ENCODE measurements around the gene NAB2.

The NAB2 gene

DNA sequence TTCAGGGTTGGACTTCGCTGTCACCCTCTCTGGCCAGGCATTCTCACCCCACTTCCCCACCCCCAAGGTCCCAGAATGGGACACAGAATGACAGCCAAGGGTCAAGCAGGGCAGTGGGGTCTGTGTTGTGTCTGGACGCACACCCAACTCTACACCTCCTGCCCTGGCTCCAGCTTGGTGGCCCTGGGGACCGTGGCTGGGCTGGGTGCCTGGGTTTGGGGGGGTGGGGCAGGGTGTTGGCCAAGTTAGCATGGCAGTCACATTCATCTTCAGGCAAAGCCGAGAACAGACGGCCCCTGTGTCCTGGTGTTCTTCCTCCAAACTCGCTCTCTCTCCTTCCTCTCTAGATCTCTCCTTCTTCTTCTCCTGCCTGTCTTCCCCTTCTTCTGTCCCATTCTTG is 45.0 kb downstream of the NAB2 start:
- no peaks in the 10 kb centered on the region for H3K9me3 ChIP-seq (ENCODE audit: control insufficient read depth, low read length)
- no peak for DNase-seq
- H3K27ac ChIP-seq (ENCODE audit: insufficient read depth, low read length, poor library complexity, severe bottlenecking): no peak overlapping the region
- H3K36me3 ChIP-seq (ENCODE audit: control insufficient read depth, insufficient read depth, low read length): no peaks in the 10 kb centered on the region
- H3K27me3 ChIP-seq (replicated peaks; ENCODE audit: control insufficient read depth, insufficient read depth, low read length, poor library complexity, severe bottlenecking): no peaks in the 10 kb centered on the region
- peaks cover 4% of the 10 kb centered on the region for H3K4me1 ChIP-seq (ENCODE audit: control insufficient read depth, insufficient read depth, low read length, poor library complexity, severe bottlenecking)
- no peak overlapping the region for H3K4me3 ChIP-seq (ENCODE audit: insufficient read depth, low read depth, low read length, poor library complexity, severe bottlenecking)

DNA sequence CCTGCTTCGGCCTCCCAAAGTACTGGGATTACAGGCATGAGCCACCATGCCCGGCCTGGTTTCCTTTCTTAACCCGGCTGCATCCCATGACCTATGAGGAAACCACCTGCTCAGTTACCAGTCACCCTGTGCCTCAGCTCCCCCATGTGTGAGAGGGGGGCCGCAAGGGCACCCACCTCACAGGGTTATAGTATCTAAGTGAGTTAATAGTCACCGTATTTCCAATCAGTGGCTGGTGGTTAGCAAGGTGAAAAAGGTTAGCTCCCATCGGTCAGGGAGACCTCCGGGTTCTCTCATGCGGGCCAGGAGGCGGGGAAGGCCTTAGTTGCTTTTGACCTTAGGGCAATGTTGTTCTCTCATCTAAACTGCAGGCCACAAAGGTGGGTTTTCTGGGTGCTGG is 46.0 kb downstream of the NAB2 start:
- H3K4me1 ChIP-seq (ENCODE audit: control insufficient read depth, insufficient read depth, low read length, poor library complexity, severe bottlenecking): no peaks in the 10 kb centered on the region
- no peak overlapping the region for H3K4me3 ChIP-seq (ENCODE audit: insufficient read depth, low read depth, low read length, poor library complexity, severe bottlenecking)
- no peaks in the 10 kb centered on the region for H3K27me3 ChIP-seq (replicated peaks; ENCODE audit: control insufficient read depth, insufficient read depth, low read length, poor library complexity, severe bottlenecking)
- no peaks in the 10 kb centered on the region for H3K36me3 ChIP-seq (ENCODE audit: control insufficient read depth, insufficient read depth, low read length)
- H3K27ac ChIP-seq (ENCODE audit: insufficient read depth, low read length, poor library complexity, severe bottlenecking): no peak overlapping the region
- no peak for DNase-seq
- H3K9me3 ChIP-seq (ENCODE audit: control insufficient read depth, low read length): no peaks in the 10 kb centered on the region

DNA sequence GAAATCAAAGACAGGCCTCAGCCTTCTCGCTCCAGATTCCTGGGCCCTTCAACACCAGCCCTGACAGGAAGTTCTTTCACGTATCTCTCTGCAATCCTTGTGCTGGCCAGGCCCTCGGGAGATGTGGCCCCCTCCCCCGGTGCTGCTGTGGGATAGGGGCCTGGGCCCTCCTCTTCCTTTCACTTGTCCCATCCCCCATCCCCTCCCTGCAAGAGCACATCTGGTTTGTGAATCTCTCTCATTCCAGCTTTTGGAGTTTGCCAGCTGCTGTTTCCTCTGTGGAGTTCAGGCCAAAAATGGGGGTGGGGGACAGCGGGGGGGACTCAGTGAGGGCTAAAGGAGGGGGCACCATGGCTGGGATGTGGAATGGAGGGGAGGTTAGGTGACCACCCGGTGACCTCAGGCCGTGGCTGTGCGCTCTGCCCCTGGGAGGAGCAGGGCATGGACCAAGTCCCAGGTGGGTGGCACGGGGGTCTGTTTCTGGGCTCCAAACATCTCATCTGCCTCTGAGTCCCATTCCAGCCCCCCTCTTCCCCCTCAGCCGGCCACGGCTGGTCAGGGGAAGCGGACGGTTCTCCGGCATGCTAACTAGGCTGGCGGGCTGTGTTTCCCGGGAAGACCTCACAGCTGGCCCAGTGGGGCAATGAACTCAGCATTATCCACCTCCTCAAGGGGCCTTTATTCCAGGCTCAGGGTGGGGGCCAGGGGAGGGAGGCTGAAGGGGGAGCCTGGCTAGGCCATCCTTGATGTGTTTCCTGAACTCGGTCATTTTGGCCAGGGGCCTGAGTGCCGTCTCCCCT is 46.8 kb downstream of the NAB2 start:
- Histone ChIP-seq H3K4me1 (ENCODE audit: control insufficient read depth, insufficient read depth, low read length, poor library complexity, severe bottlenecking) (no peaks in the 10 kb centered on the region), H3K27ac (ENCODE audit: insufficient read depth, low read length, poor library complexity, severe bottlenecking) (no peak overlapping the region), H3K27me3 (replicated peaks; ENCODE audit: control insufficient read depth, insufficient read depth, low read length, poor library complexity, severe bottlenecking) (no peaks in the 10 kb centered on the region), H3K36me3 (ENCODE audit: control insufficient read depth, insufficient read depth, low read length) (no peaks in the 10 kb centered on the region), H3K9me3 (ENCODE audit: control insufficient read depth, low read length) (no peaks in the 10 kb centered on the region), H3K4me3 (ENCODE audit: insufficient read depth, low read depth, low read length, poor library complexity, severe bottlenecking) (no peak overlapping the region)
- DNase-seq: no peak

DNA sequence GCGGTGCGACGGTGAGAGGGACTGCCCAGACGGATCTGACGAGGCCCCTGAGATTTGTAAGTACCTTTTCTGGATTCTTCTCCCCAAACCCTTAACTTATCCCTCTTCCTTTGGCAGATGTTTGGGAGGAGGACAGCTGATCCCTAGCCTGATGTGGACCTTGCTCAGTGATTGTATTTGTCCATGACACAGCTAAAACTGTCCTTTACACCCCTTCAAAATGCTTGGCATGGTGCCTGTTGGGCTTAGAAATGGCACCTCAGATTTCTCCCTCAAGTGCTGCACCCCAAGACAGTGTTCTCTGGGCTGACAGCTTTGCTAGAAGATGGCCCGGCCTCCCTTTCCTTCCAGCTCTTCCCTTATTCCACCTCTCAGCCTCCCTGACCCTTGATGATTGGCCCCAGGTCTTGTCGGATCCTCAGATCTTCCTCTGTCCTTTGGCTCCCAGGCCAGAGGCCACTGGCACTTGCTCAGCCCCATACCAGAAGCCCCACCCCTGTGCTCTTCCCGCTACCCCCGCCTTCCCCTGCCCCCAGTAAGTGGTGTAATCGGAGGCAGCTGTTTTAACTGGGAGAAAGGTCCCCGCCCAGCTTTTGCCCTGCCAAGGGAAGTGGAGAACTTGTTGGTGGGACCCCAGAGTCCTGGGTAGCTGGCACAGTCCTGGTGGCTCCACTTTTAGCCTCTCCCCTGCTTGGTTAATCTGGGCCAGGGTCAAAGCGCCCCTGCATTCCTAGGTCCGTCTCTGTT is 49.8 kb downstream of the NAB2 start:
- no peak overlapping the region for H3K27ac ChIP-seq (ENCODE audit: insufficient read depth, low read length, poor library complexity, severe bottlenecking)
- DNase-seq: no peak
- no peaks in the 10 kb centered on the region for H3K27me3 ChIP-seq (replicated peaks; ENCODE audit: control insufficient read depth, insufficient read depth, low read length, poor library complexity, severe bottlenecking)
- no peaks in the 10 kb centered on the region for H3K36me3 ChIP-seq (ENCODE audit: control insufficient read depth, insufficient read depth, low read length)
- H3K9me3 ChIP-seq (ENCODE audit: control insufficient read depth, low read length): no peaks in the 10 kb centered on the region
- H3K4me3 ChIP-seq (ENCODE audit: insufficient read depth, low read depth, low read length, poor library complexity, severe bottlenecking): no peak overlapping the region
- H3K4me1 ChIP-seq (ENCODE audit: control insufficient read depth, insufficient read depth, low read length, poor library complexity, severe bottlenecking): no peaks in the 10 kb centered on the region

DNA sequence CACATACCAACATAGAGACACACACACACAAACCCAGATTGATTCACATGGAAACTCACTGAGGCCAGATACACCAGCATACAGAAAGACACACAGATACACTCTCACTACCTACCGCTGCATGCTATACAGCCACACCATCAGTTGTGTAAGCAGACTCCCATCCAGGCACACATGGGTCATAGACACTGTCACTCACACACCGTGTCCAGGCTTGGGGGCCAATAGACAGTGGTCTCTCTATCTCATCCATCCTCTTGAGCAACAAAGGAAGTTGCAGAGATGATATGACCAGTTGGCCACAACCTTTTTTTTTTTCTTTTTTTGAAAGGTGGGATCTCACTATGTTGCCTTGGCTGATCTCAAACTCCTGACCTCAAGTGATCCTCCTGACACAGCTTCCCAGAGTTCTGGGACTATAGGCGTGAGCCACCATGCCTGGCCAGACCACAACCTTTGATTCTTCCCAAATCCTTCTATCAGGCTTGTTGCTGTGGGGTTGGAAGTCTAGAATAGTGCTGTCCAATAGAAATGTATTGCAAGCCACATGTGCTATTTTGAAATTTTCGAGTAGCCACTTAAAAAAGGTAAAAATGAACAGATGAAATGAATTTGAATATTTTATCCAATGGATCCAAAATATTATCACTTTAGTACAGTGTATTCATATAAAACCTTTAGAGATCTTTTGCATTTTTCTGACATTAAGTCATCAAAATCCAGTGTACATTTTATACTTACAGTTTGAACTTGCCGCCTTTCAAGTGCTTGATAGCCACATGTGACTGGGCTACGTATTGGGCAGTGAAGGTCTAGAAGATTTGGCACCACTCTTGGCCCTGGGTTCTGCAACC is 51.1 kb downstream of the NAB2 start:
- no peaks in the 10 kb centered on the region for H3K36me3 ChIP-seq (ENCODE audit: control insufficient read depth, insufficient read depth, low read length)
- H3K27me3 ChIP-seq (replicated peaks; ENCODE audit: control insufficient read depth, insufficient read depth, low read length, poor library complexity, severe bottlenecking): no peaks in the 10 kb centered on the region
- no peak overlapping the region for H3K4me3 ChIP-seq (ENCODE audit: insufficient read depth, low read depth, low read length, poor library complexity, severe bottlenecking)
- H3K27ac ChIP-seq (ENCODE audit: insufficient read depth, low read length, poor library complexity, severe bottlenecking): no peak overlapping the region
- no peaks in the 10 kb centered on the region for H3K4me1 ChIP-seq (ENCODE audit: control insufficient read depth, insufficient read depth, low read length, poor library complexity, severe bottlenecking)
- DNase-seq: no peak
- no peaks in the 10 kb centered on the region for H3K9me3 ChIP-seq (ENCODE audit: control insufficient read depth, low read length)

DNA sequence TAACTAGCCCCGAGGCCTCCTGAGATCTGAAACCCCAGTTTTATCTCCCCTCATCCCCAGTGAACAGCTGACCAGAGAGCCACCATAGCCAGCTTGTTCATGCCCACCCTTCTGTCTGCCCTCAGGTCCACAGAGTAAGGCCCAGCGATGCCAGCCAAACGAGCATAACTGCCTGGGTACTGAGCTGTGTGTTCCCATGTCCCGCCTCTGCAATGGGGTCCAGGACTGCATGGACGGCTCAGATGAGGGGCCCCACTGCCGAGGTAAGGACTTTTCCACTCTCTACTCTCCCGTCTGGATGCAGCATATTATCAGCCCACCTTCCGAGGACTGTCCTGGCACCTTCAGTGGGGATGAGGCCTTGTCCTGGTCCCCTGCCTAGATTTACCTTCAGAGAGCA is 52.3 kb downstream of the NAB2 start:
- H3K4me3 ChIP-seq (ENCODE audit: insufficient read depth, low read depth, low read length, poor library complexity, severe bottlenecking): no peak overlapping the region
- DNase-seq: no peak
- no peaks in the 10 kb centered on the region for H3K27me3 ChIP-seq (replicated peaks; ENCODE audit: control insufficient read depth, insufficient read depth, low read length, poor library complexity, severe bottlenecking)
- H3K27ac ChIP-seq (ENCODE audit: insufficient read depth, low read length, poor library complexity, severe bottlenecking): no peak overlapping the region
- no peaks in the 10 kb centered on the region for H3K9me3 ChIP-seq (ENCODE audit: control insufficient read depth, low read length)
- no peaks in the 10 kb centered on the region for H3K4me1 ChIP-seq (ENCODE audit: control insufficient read depth, insufficient read depth, low read length, poor library complexity, severe bottlenecking)
- H3K36me3 ChIP-seq (ENCODE audit: control insufficient read depth, insufficient read depth, low read length): no peaks in the 10 kb centered on the region

DNA sequence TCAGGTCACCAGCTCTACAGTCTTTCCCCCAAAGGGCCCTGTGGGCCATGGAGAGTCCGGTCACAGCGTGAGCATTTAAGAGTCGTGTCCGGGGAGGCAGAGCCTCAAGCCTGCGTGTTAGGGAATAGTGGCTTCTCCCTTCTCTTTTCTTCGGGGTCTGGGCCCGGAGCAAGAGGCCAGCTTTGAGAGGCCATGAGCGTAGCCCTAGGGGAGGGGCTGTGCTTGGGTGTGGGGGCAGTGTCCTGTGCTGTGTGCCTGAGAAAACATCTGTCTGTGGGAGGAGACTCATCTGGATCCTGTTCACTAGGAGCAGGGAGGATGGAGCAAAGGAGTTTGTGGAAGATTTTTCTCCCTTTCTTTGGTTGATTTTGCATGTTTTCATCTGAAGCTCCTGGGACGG is 53.2 kb downstream of the NAB2 start:
- no peak for DNase-seq
- no peak overlapping the region for H3K27ac ChIP-seq (ENCODE audit: insufficient read depth, low read length, poor library complexity, severe bottlenecking)
- no peaks in the 10 kb centered on the region for H3K36me3 ChIP-seq (ENCODE audit: control insufficient read depth, insufficient read depth, low read length)
- H3K4me3 ChIP-seq (ENCODE audit: insufficient read depth, low read depth, low read length, poor library complexity, severe bottlenecking): no peak overlapping the region
- H3K9me3 ChIP-seq (ENCODE audit: control insufficient read depth, low read length): no peaks in the 10 kb centered on the region
- H3K4me1 ChIP-seq (ENCODE audit: control insufficient read depth, insufficient read depth, low read length, poor library complexity, severe bottlenecking): no peaks in the 10 kb centered on the region
- H3K27me3 ChIP-seq (replicated peaks; ENCODE audit: control insufficient read depth, insufficient read depth, low read length, poor library complexity, severe bottlenecking): no peaks in the 10 kb centered on the region

DNA sequence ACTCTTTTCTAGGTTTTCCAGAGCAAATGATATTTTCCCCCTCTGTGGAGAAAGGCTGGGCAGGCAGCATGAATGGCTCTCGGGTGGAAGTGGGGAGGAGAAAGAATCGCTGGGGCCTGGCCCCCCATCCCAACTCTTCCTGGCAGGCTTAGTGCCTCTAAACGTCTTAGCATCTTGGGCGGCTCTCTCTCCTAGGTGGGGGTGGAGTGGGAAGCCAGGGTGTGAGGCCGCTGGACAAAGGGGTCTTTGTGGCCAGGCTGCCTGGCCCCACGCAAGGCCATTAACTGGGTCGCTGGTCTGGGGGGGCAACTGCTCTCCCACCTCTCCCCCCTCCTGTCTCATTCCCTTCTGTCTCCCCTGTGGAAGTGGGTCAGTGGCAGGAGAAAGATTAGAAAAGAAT is 53.8 kb downstream of the NAB2 start:
- Histone ChIP-seq H3K36me3 (ENCODE audit: control insufficient read depth, insufficient read depth, low read length) (no peaks in the 10 kb centered on the region), H3K4me1 (ENCODE audit: control insufficient read depth, insufficient read depth, low read length, poor library complexity, severe bottlenecking) (no peaks in the 10 kb centered on the region), H3K27ac (ENCODE audit: insufficient read depth, low read length, poor library complexity, severe bottlenecking) (no peak overlapping the region), H3K4me3 (ENCODE audit: insufficient read depth, low read depth, low read length, poor library complexity, severe bottlenecking) (no peak overlapping the region), H3K27me3 (replicated peaks; ENCODE audit: control insufficient read depth, insufficient read depth, low read length, poor library complexity, severe bottlenecking) (no peaks in the 10 kb centered on the region), H3K9me3 (ENCODE audit: control insufficient read depth, low read length) (no peaks in the 10 kb centered on the region)
- no peak for DNase-seq

DNA sequence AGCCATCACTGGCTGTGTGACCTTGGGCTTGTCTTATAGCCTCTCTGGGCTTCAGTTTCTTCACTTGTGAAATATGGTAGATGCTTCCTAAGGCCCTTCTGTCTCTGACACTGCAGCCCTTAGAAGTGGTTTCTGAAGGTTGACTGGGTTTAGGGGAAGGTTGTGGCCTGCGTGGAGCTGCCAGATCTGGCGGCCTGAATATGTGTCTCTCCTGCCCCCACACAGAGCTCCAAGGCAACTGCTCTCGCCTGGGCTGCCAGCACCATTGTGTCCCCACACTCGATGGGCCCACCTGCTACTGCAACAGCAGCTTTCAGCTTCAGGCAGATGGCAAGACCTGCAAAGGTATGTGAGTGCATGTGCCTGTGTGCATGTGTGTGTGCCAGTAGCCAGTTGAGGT is 54.5 kb downstream of the NAB2 start:
- no peak overlapping the region for H3K27ac ChIP-seq (ENCODE audit: insufficient read depth, low read length, poor library complexity, severe bottlenecking)
- no peak for DNase-seq
- H3K36me3 ChIP-seq (ENCODE audit: control insufficient read depth, insufficient read depth, low read length): no peaks in the 10 kb centered on the region
- H3K9me3 ChIP-seq (ENCODE audit: control insufficient read depth, low read length): no peaks in the 10 kb centered on the region
- H3K4me1 ChIP-seq (ENCODE audit: control insufficient read depth, insufficient read depth, low read length, poor library complexity, severe bottlenecking): no peaks in the 10 kb centered on the region
- no peak overlapping the region for H3K4me3 ChIP-seq (ENCODE audit: insufficient read depth, low read depth, low read length, poor library complexity, severe bottlenecking)
- H3K27me3 ChIP-seq (replicated peaks; ENCODE audit: control insufficient read depth, insufficient read depth, low read length, poor library complexity, severe bottlenecking): no peaks in the 10 kb centered on the region
